IPS-NIHi7 (cell line): Measurements from ENCODE around the gene ILRUN.
"Not testable (repeated sequence)": the region's sequence is repeated elsewhere in the genome, so short reads cannot be mapped to it uniquely, and the experiment has no call there.

Source experiments
- DNase-seq: peaks from one replicate; pipeline ENCODE4 v3.0.0; 2012; ENCODE audit warnings: mixed read lengths; ENCODE audit errors: extremely low spot score

Gene ILRUN

DNA sequence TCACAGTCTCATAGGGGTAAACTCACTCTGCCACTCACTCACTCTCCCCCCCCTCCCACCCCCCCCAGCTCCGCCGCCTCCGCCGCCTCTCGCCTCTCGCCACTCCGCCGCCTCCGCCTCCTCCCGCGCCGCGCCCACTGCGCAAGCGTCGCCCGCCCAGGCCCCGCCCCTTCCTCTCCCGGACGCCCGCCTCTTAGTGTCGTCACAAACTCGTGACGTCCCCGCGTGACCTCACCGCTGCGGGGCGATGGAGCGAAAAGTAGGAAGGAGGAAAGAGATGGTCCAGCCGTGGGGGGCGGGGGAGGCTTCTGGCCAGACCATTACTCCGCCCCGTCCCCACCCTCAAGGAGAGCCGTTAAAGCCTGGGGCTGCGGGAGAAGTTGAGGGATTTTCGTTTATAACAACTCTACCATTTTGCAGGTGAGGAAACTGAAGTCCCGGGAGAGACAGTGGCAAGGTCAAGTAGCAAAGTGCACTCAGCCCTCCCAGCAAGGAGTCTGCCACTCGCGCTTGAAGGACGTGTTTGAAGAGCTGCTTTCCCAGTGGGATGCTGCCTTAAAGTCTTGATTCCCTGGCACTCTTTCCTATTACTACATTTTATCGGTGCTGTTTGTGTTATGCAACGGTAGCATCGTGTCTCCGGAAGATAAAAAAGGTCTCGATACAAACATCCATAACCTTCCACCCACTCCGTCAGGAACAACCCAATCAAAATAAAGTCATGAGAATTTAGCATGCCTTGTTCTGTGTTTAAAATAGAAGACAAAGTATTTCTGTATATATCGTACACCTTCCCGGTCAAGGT lies at the start of gene ILRUN:
Gene ILRUN, minus strand, starts transcription at position 29 of the 805 bp plus-strand sequence. CDS start 164 bp downstream, outside the sequence.
- peak; percentile 96 for DNase-seq

DNA sequence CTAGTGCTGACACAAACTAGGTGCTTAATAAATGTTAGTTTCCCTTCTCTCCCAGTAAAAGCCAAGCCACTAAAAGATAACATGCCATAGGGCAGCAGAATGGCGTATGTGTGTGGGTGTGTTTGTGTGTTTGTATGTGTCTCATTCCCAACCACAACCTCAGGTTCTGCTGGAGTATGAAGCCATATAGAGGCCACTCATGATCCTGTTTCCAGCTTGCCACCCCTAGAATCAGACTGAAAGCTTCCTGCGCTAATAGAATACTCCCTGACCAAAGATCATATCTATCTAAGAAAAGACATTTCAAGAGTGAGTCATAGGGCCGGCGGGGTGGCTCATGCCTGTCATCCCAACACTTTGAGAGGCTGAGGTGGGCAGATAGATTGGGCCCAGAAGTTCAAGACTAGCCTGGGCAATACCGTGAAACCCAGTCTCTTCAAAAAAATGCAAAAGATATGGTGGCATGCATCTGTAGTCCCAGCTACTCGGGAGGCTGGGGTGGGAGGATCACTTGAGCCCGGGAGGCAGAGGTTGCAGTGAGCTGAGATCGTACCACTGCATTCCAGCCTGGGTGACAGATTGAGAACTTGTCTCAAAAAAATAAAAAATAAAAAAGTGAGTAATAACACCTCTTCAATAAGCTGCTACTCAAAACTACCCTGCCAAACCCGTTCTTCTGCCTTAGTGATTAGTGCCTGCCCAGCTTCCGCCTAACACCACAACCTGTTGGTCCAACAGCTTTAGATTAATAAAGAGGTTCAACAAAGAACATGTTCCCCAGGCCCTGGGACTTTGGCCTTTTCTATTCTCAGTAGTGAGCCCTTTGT lies 48.9 kb upstream of the ILRUN start:
- no peak for DNase-seq

DNA sequence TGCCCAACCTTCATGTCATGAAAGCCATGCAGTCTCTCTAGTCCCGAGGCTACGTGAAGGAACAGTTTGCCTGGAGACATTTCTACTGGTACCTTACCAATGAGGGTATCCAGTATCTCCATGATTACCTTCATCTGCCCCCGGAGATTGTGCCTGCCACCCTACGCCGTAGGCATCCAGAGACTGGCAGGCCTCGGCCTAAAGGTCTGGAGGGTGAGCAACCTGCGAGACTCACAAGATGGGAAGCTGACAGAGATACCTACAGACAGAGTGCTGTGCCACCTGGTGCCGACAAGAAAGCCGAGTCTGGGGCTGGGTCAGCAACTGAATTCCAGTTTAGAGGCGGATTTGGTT lies 47.7 kb upstream of the ILRUN start:
- not testable (repeated sequence) for DNase-seq

DNA sequence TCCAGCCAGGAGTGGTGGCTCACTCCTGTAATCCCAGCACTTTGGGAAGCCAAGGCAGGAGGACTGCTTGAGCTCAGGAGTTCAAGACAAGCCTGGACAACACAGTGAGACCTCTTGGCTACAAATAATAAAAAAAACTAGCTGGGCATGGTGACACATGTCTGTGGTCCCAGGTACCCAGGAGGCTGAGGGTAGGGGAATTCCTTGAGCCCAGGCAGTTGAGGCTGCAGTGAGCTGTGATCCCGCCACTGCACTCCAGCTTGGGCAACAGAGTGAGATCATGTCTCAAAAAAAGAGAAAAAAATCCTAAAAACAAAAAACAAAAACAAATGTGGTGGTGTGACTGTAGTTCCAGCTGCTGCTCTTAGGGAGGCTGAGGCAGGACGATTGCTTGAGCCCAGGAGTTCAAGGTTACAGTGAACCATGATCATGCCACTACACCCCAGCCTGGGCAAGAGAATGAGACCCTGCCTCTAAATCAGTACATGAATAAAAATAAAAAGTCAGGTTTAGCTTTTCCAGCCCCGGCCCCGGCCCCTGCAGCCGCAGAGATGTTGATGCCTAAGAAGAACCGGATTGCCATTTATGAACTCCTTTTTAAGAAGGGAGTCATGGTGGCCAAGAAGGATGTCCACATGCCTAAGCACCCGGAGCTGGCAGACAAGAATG lies 47.2 kb upstream of the ILRUN start:
- no peak for DNase-seq

DNA sequence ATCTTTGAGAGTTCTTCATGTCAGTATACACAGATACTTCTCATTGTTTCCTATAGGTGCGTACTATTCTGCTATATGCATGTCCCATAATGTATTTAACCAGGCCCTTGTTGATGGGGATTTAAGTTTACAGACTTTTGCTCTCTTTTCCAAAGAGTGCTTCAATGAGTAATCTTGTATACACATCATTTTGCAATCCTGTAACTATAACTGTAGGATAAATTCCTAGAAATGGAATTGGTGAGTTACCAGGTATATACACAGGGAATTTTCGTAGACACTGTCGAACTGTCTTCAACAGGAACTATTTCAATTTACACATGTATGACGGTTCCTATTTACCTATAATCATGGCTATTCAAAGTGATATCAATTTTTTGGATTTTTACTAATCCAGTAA lies 45.5 kb upstream of the ILRUN start:
- no peak for DNase-seq

DNA sequence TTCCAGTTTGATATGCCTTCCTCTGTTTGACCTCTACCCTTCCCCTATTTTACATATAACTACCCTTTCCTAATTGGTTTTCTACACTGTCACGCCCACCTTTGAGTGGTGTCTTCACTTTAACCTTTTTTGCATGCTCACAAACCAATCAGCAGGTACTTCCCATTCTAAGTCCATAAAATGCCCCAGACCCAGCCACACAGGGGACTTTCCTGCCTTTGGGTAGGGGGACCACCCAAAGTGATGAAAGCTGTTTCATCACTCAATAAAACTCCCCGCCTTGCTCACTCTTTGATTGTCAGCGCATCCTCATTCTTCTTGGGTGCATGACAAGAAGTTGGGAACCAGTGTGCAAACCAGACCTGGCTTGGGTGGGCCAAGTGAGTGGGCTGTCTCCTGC lies 40.3 kb upstream of the ILRUN start:
- DNase-seq = no peak

DNA sequence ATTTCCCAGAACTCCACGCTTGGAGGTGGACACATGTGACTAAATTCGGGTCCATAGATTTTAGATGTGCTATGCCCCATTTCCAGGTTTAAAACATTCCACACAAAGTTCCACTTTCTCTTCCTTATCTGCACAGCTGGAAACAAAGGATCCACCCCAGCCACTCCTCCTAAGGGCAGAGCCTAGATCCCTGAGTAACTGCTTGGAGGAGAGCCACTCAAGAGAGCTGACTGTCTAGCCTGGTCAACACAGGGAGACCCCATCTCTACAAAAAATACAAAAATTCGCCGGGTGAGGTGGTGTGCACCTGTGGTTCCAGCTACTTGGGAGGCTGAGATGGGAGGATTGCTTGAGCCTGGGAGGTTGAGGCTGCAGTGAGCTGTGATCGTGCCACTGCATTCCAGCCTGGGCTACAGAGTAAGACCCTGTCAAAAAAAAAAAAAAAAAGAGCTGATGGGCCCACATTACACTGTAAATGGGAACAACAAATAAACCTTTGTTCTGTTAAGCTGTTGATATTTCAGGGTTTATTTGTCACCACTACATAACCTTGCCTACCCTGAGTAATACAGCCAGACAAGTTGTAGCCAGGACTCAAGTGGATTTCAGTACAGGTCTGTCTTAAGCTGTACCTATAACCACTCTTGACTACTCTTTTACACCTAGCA lies 35.0 kb upstream of the ILRUN start:
- DNase-seq = no peak

DNA sequence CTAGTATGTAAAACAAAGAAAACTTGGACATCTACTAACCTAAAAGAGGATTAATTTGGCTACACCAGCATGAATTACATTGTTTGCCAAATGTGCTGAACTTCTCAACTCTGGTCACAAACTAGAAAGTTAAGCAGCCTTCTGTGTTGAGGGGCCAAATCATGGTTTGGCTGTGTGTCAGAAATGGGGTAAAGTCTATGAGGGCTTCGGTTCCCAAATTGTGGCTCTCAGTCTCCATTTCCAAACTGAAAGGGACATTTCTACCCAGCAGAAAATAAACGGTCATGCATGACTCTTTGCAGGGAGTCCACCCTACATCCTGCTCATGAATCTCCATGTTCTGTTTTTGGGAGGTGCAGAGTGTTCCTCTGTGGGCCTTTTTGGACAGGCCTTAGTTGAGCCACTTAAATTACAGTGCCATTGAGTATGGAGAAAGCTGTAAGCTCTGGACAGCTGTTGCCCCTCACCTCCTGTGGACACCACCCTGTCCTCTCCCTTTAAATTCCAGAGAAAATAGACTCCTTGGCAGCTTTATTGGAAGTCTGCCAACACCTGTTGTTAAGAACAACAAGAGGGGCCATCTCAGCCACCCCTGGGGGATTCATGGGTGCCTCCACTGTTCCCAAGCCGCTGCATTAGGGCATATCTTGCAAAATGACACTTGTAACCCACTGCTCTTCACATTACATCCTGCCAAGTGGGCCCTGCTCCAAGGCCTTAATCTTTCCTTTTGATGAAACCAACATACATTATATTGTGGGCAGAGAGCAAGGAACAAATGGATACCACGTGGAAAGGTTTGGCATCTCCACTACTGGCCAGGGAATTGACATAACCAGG lies 33.3 kb upstream of the ILRUN start:
- no peak for DNase-seq

DNA sequence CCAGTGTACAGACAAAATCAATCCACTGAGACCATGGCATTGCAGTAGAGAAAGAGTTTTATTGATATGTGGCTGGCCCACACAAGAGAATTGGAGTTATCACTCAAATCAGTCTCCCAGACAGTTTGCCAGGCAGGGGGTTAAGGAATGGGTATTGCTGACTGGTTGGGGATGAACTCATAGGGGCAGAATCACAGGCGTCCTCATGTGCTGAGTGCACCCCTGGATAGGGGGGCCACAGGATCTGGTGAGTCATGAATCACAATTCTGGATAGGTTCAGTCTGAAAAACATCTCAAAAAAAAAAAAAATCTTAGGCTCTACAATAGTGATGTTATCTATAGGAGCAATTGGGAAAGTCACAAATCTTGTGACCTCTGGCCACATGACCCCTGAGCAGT lies 29.5 kb upstream of the ILRUN start:
- DNase-seq = no peak

DNA sequence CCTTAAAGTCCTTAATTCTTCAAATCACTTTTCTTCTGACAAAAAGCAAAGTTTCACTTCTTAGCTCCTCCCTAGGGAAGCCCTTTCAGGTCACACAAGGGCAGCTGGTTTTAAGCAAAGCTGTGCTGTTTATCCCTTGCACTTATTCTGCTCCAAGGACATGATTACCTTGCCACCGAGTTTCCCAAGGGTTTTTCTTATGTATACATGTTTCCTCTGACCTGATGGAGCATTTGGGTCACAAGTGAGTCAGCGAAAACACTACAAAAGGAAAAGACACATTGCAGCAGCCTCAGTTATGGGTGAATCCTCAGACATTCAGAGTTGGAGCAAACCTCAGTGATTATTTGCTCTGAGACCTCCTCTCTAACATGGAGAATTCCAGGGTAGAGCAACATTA lies 26.6 kb upstream of the ILRUN start:
- DNase-seq = no peak

DNA sequence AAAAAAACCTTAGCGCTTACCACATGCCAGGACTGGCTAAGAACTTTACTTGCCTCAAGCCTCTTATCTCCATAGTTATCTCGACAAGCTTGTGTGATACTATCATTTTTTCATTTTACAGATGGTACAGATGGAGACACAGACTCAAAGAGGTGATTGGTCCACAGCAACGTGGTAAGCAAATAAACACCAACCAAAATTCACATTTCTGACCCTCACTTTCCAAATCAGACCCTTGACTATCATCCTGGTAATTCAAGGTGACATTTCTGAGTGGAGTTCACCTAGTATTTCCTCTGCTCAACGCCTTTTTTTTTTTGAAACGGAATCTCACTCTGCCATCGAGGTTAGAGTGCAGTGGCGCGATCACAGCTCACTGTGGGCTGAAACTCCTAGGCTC lies 25.9 kb upstream of the ILRUN start:
- DNase-seq = no peak

DNA sequence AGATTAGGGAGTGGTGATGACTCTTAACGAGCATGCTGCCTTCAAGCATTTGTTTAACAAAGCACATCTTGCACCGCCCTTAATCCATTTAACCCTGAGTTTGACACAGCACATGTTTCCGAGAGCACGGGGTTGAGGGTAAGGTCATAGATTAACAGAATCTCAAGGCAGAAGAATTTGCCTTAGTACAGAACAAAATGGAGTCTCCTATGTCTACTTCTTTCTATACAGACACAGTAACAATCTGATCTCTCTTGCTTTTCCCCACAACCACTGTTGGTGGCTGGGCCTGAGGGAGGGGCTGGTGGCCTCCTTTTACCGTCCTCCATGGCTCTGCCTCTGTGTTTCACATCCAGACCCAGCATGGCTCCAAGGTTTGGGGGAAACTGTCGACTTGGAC lies 23.6 kb upstream of the ILRUN start:
- DNase-seq = not testable (repeated sequence)

DNA sequence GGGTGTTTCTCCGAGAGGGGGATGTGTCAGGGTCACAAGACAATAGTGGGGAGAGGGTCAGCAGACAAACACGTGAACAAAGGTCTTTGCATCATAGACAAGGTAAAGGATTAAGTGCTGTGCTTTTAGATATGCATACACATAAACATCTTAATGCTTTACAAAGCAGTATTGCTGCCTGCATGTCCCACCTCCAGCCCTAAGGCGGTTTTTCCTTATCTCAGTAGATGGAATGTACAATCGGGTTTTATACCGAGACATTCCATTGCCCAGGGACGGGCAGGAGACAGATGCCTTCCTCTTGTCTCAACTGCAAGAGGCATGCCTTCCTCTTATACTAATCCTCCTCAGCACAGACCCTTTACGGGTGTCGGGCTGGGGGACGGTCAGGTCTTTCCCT lies 23.1 kb upstream of the ILRUN start:
- DNase-seq = not testable (repeated sequence)

DNA sequence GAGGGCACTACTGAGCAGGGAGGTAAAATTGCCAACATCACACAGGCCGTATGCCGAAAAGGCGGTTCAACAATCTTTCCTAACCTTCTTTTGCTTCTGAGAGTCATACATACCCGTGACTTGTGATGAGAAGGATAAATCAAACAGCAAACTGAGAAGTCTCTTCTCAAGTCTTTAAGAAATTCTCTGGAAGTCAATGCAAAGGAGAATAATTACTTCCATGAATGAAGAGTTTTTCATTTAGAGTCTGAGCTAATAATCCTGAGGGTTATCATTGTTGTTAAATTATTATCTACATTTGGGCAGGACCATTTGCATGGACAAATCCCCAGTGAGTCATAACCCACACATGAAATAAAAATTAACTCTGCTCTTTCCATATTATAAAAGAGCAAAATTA lies 22.4 kb upstream of the ILRUN start:
- no peak for DNase-seq

DNA sequence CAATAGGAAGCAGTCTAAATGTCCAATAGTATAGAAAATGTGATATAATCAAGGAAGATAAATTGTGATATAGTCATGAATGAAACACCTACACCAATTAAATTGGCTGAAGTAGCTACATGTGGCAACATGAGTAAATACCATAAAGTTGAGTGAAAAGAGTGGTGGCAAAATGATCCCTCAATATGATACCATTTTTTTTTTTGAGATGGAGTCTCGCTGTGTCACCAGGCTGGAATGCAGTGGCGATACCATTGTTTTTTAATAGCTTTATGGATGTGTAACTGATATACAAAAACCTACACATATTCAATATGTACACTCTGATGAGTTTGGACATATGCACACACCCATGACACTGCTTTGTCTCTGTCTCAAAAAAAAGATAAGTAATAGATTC lies 20.9 kb upstream of the ILRUN start:
- no peak for DNase-seq

DNA sequence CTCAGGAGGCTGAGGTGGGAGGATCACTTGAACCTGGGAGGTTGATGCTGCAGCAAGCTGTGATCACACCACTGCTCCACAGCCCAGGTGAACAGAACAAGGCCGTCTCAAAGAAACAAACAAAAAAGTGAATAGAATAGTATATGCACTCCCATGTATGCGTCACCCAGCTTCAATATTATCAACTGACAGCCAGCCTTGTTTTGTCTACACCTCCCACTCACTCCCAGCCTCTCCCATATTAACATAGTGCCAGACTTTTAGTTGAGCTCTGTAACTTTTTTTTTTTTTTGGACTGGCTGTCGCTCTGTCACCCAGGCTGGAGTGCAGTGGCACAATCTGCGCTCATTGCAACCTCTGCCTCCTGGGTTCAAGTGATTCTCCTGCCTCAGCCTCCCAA lies 18.1 kb upstream of the ILRUN start:
- DNase-seq = no peak

DNA sequence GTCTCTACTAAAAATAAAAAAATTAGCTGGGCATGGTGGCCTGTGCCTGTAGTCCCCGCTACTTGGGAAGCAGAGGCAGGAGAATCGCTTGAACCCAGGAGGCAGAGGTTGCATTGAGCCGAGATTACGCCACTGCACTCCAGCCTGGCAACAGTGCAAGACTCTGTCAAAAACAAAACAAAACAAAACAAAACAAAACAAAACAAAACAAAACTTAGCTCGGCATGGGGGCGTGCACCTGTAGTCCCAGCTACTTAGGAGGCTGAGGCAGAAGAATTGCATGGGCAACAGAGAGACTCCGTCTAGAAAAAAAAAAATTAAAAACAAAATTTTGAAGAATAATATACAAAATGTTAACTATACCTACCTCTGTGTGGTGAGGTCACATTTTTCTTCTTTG lies 16.3 kb upstream of the ILRUN start:
- DNase-seq = not testable (repeated sequence)

DNA sequence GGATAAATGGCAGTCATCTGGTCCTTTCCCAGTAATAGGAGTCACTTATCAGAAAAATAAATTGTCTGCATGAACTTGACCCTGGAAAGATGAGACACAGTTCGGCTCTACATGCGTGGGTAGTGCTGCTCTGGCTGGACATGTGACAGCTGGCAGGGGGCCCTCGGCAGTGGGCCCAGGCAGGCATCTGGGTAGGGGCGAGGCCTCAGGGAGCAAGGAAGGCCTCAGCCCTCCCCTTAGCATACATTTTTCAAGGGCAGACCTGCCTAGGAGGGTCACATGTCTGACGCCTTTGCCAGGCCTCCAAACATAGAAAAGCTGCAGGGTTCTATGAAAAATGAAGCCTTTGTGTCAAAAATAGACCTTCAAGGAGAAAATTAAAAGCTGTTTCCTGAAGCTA lies 12.8 kb upstream of the ILRUN start:
- no peak for DNase-seq

DNA sequence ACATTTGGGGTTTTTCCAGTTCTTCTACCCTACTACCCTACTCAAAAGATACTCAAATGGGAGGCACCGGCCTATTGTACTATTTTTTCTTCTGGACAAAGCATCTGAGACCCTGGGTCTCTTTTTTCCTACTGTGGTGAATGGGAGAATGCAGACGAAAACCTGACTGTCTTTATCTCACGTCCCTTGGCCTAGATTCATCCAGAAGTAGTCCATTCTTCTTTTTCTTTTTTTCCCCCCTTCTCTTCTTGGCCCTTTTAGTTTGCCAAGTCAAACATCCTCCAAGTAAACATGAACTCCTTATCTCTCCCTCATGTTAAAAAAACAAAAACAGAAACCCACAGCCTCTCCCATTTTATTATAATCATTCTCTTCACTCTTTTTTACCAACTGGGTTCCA lies 8.7 kb upstream of the ILRUN start:
- DNase-seq = no peak

DNA sequence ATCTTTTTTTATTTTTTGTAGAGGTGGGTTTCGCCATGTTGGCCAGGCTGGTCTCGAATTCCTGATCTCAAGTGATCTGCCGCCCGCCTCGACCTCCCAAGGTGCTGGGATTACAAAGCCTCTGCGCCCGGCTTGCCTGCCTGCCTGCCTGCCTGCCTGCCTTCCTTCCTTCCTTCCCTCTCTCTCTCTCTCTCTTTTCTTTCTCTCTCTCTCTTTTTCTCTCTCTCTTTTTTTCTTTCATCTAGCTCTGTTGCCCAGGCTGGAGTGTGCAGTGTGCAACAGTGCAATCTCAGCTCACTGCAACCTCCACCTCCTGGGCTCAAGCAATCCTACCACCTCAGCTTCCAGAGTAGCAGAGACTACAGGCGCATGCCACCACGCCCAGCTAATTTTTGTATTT lies 4.6 kb upstream of the ILRUN start:
- DNase-seq = no peak

DNA sequence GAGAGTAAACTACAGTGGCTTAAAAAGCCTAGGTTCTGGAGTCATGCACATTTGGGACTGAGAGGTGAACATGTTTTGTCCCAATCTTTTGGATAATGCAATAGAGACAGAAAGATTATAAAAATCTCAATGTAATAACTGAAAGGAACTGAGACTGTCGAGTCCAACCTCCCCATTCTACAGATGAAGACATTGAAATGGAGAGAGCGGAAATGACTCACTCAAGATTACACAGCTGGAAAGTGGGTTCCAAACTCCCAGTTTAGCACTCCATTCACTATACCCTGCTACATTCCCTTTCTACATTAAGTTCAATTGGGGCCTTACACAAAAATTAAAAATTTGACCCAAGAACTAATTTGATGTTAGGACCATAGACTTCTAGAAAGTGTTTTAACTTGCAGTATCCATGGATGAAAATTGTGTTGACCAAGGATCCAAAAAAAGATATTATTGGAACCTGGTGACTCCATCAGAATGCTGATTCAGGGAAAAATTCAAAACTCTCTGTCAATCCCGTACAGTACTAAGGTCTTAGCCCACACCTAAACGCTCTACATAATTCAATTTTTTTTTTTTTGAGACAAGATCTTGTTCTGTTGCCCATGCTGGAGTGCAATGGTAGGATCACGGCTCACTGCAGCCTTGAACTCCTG lies 1.5 kb upstream of the ILRUN start:
- DNase-seq = no peak
